HUES64 (cell line): Measurements from ENCODE around the gene PCNP.
"Not testable (repeated sequence)": the region's sequence is repeated elsewhere in the genome, so short reads cannot be mapped to it uniquely, and the experiment has no call there.

ENCODE experiments used
- H3K27ac ChIP-seq: 2 replicates; pipeline ENCODE4 v1.7.0; 2013; ENCODE audit warnings: low read depth, low read length, inconsistent platforms
- H3K27me3 ChIP-seq: 2 replicates; pipeline ENCODE4 v1.6.1; 2013; ENCODE audit warnings: mild to moderate bottlenecking, low read length; ENCODE audit not compliant: insufficient read depth
- H3K36me3 ChIP-seq: 2 replicates; pipeline ENCODE4 v1.6.1; 2013; ENCODE audit warnings: mild to moderate bottlenecking, low read length; ENCODE audit not compliant: insufficient read depth
- H3K4me1 ChIP-seq: 2 replicates; pipeline ENCODE4 v1.6.1; 2013; ENCODE audit warnings: mild to moderate bottlenecking, low read length, moderate library complexity; ENCODE audit not compliant: insufficient read depth
- H3K4me3 ChIP-seq: 2 replicates; pipeline ENCODE4 v1.5.1; 2013; ENCODE audit warnings: mild to moderate bottlenecking, low read length, moderate library complexity
- H3K9ac ChIP-seq: 2 replicates; pipeline ENCODE4 v1.6.1; 2013; ENCODE audit warnings: mild to moderate bottlenecking, low read depth, low read length
- H3K9me3 ChIP-seq: 2 replicates; pipeline ENCODE4 v1.6.1; 2013; ENCODE audit warnings: low read depth, low read length; ENCODE audit not compliant: insufficient read depth
- WGBS: fragments of 150-250, 120-280 bp; methylation state at CpG from one replicate; pipeline ENCODE4 v1.1.7; 2013; ENCODE audit warnings: missing lambda C conversion rate; 5-methylcytosine and 5-hydroxymethylcytosine counted together

The PCNP gene

DNA sequence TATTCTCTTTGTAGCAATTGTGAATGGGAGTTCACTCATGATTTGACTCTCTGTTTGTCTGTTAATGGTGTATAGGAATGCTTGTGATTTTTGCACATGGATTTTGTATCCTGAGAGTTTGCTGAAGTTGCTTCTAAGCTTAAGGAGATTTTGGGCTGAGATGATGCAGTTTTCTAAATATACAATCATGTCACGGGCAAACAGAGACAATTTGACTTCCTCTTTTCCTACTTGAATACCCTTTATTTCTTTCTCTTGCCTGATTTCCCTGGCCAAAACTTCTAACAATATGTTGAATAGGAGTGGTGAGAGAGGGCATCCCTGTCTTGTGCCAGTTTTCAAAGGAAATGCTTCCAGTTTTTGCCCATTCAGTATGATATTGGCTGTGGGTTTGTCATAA lies 37.0 kb upstream of the PCNP start:
- H3K4me3 ChIP-seq, H3K9me3 ChIP-seq, H3K9ac ChIP-seq, H3K27me3 ChIP-seq, H3K36me3 ChIP-seq, H3K4me1 ChIP-seq, H3K27ac ChIP-seq: not testable (repeated sequence)
- no CpG with 5 or more reads among the region's 1 CpG for WGBS

DNA sequence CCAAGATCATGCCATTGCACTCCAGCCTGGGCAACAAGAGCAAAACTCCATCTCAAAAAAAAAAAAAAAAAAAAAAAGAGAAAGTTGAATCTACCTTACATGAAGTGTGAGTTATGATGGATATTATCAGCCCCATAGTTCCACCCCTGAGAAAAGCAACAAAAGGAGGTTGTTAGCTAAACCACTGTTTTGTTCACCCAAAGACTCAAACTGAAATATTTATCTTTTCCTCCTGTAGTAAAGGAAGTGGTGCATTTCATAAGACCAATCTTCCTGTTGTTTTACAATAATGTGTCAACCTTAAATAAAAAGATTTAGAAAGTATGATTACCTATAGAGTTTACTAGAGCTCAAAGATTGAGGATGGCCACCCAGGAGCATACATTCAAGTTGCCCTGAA lies 31.0 kb upstream of the PCNP start:
- 0 out of 2 replicates have a peak, but pooled peaks cover 5% of the 10 kb centered on the region for H3K9me3 ChIP-seq
- no peaks in the 10 kb centered on the region for H3K36me3 ChIP-seq
- no peak overlapping the region for H3K4me3 ChIP-seq
- H3K9ac ChIP-seq: no peak overlapping the region
- H3K27me3 ChIP-seq: no peaks in the 10 kb centered on the region
- no peak overlapping the region for H3K27ac ChIP-seq
- H3K4me1 ChIP-seq: no peaks in the 10 kb centered on the region

DNA sequence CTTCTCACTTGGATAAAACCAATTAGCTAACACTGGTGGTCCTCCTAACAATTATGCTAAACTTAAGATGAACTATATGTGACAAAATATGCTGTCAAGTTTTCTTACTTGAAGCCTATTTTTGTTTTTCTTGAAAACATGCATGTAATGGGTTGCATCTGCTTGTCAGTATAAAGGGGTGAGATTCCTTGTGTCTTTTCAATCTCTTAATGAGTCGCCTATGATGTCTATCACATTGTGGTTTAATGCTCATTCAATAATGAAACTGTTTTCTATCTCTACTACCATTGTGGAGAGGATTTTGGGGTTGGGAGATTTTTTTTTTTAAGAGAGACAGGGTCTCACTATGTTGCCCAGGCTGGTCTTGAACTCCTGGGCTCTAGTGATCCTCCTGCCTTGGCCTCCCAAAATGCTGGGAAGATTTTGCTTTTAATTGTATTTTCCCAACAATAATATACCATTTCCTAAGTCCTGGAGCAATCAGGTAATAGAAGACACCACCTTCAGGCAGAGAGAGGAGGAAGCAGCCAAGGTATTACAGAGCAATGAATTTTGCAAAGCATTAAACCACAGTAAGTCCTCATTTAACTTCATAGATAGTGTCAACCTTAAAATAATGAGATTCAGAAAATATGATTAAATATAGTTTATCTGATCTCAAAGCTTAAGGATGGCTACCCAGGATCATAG lies 29.7 kb upstream of the PCNP start:
- Histone ChIP-seq H3K27ac (no peak overlapping the region), H3K36me3 (no peaks in the 10 kb centered on the region), H3K9me3 (0 out of 2 replicates have a peak, but pooled peaks cover 5% of the 10 kb centered on the region), H3K9ac (no peak overlapping the region), H3K4me3 (no peak overlapping the region), H3K4me1 (no peaks in the 10 kb centered on the region; the same call in 1 of the 2 replicates), H3K27me3 (no peaks in the 10 kb centered on the region)
- 100% methylated on average over 1 of the region's 1 CpG for WGBS

DNA sequence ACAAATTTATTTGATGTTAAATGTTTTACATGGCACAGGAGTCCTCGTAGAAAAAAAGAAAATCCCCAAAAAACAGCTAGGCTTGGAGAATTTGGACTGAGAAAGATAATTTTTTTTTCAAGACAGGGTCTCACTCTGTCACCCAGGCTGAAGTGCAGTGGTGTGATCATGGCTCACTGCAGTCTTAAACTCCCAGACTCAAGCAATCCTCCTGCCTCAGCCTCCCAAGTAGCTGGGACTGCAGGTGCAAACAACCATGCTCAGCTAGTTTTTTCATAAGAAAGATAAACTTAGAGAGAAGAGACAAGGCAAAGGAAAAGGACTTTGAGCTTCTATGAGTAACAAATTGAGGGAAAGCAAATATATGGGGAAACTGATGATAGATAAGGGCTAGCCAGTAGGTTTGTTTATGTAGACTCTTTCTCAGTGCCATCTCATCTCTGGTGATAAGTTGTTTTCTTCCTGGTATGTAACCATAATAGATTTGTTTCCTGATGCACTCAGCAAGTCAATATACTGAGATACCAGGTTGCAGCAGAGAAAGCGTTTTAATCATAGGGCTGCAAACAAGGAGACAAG lies 25.4 kb upstream of the PCNP start:
- Histone ChIP-seq H3K4me1 (no peaks in the 10 kb centered on the region; the same call in 1 of the 2 replicates), H3K9me3 (peaks cover 8% of the 10 kb centered on the region; the same call in 1 of the 2 replicates), H3K9ac (no peak overlapping the region), H3K36me3 (no peaks in the 10 kb centered on the region), H3K27ac (no peak overlapping the region), H3K27me3 (no peaks in the 10 kb centered on the region), H3K4me3 (no peak overlapping the region)
- 100% methylated on average over 1 of the region's 2 CpGs for WGBS

DNA sequence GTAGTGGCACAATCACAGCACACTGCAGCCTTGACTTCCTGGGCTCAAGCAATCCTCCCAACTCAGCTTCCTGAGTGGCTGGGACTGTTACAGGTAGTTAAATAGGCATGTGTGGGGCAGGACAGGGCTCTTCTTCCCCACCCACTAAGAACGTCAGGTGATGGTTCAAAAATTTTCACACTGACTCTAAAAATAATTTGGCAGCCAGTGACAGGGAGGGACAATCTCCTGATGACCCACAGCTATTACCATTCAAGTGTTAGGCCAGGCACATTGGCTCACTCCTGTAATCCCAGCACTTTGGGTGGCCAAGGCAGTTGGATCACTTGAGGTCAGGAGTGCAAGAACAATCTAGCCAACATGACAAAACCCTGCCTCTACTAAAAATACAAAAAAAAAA lies 24.5 kb upstream of the PCNP start:
- no peaks in the 10 kb centered on the region for H3K36me3 ChIP-seq
- no peak overlapping the region for H3K9ac ChIP-seq
- peaks cover 8% of the 10 kb centered on the region; the same call in 1 of the 2 replicates for H3K9me3 ChIP-seq
- H3K4me1 ChIP-seq: no peaks in the 10 kb centered on the region; the same call in 1 of the 2 replicates
- no peaks in the 10 kb centered on the region for H3K27me3 ChIP-seq
- WGBS: 71% methylated on average over 1 of the region's 1 CpG
- H3K27ac ChIP-seq: no peak overlapping the region
- no peak overlapping the region for H3K4me3 ChIP-seq

DNA sequence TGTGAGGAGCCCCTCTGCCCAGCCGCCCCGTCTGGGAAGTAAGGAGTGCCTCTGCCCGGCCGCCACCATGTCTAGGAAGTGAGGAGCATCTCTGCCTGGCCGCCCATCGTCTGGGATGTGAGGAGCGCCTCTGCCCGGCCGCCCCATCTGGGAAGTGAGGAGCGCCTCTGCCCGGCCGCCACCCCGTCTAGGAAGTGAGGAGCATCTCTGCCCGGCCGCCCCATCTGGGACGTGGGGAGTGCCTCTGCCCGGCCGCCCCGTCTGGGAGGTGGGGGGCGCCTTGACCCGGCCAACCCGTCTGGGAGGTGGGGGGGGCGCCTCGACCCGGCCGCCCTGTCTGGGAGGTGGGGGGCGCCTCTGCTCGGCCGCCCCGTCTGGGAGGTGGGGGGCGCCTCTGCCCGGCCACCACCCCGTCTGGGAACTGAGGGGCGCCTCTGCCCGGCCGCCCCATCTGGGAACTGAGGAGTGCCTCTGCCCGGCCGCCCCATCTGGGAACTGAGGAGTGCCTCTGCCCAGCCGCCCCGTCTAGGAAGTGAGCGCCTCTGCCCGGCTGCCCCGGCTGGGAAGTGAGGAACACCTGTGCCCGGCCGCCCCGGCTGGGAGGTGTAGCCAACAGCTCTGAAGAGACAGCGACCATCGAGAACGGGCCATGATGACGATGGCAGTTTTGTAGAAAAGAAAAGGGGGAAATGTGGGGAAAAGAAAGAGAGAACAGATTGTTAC lies 22.5 kb upstream of the PCNP start:
- not testable (repeated sequence) for H3K27me3 ChIP-seq, H3K9ac ChIP-seq, H3K36me3 ChIP-seq, H3K4me3 ChIP-seq, H3K27ac ChIP-seq, H3K4me1 ChIP-seq
- peaks cover 12% of the 10 kb centered on the region; the same call in 1 of the 2 replicates for H3K9me3 ChIP-seq
- 97% methylated on average over 50 of the region's 50 CpGs for WGBS

DNA sequence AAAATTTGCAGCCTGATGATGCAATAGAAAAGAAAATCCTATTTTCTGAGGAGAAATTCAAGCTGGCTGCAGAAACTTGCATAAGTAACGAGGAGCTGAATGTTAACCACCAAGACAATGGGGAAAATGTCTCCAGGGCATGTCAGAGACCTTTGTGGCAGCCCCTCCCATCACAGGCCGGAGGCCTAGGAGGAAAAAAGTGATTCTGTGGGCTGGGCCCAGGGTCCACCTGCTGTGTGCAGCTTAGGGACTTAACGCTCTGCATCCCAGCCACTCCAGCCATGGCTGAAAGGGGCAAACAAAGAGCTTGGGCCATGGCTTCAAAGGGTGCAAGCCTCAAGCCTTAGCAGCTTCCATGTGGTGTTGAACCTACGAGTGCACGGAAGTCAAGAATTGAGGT lies 20.6 kb upstream of the PCNP start:
- H3K36me3 ChIP-seq, H3K27ac ChIP-seq, H3K27me3 ChIP-seq, H3K4me1 ChIP-seq, H3K9ac ChIP-seq, H3K4me3 ChIP-seq: not testable (repeated sequence)
- 72% methylated on average over 5 of the region's 5 CpGs for WGBS
- H3K9me3 ChIP-seq: peaks cover 12% of the 10 kb centered on the region; the same call in 1 of the 2 replicates

DNA sequence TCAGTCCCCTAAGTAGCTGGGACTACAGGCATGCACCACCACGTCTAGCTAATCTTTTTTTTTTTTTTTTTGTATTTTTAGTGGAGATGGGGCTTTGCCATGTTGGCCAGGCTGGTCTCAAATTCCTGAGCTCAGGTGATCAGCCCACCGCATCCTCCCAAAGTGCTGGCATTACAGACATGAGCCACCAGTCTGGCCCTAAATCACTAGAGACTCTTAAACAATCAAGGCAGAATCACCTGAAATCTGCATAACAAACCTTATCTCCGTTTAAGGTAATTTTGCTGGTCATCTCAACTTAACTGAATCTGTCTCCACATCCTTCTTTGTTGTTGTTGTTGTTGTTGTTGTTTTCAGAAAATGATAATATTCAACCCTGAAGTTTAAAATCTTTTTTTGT lies 17.9 kb upstream of the PCNP start:
- 46% methylated on average over 2 of the region's 3 CpGs for WGBS
- H3K27me3 ChIP-seq: peaks cover 16% of the 10 kb centered on the region; the same call in 1 of the 2 replicates
- no peak overlapping the region for H3K4me3 ChIP-seq
- H3K4me1 ChIP-seq: peaks cover 8% of the 10 kb centered on the region
- no peaks in the 10 kb centered on the region for H3K36me3 ChIP-seq
- 0 out of 2 replicates have a peak, but pooled peaks cover 5% of the 10 kb centered on the region for H3K9me3 ChIP-seq
- no peak overlapping the region for H3K27ac ChIP-seq
- H3K9ac ChIP-seq: no peak overlapping the region

DNA sequence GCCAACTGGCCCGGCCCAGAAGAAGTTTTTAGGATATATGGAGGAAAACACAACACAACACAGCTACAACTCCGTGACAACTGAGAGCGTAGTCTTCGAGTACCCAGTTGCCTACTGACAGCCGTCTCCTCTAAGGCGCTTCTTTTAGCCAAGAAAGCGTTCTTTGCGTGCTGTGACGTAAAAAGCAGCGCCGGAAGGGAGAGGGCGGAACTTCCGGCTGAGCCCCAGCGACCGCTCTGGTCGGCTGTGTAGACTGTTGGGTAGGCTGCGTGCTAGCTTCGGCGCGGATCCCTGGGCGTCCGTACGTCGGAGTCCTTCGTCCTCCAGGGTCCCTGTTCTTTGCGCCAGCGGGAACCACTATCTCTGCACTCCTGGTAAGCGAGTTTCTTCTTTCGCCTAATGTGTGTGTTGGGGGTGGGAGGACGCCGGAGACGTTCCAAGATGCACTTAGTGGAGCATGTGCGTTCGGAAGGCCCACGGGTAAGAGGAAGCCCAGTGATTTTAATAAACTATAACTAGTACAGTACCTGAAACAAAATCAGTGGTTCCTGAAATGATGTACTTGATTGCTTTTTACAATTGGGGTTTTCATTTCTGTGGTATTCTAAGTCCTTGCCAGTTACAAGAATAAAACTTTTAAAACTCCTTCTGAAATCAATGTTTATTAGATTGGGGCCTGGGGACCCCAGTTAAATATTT lies 12.2 kb upstream of the PCNP start, which contains the start of gene TRMT10C:
TSS of gene TRMT10C (plus strand) at position 239 of the 699 bp plus-strand sequence. CDS start 2,914 bp downstream, outside the sequence.
- Histone ChIP-seq H3K4me1 (0 out of 2 replicates have a peak, but pooled peaks cover 1% of the 10 kb centered on the region), H3K27ac (peak within 1 kb of the TSS; percentile 92), H3K27me3 (peaks cover 16% of the 10 kb centered on the region; the same call in 1 of the 2 replicates), H3K4me3 (peak within 1 kb of the TSS; percentile 98), H3K9me3 (no peaks in the 10 kb centered on the region), H3K36me3 (peaks cover 31% of the 10 kb centered on the region), H3K9ac (peak within 1 kb of the TSS; percentile 97)
- WGBS: 1% methylated on average over 28 of the region's 35 CpGs

DNA sequence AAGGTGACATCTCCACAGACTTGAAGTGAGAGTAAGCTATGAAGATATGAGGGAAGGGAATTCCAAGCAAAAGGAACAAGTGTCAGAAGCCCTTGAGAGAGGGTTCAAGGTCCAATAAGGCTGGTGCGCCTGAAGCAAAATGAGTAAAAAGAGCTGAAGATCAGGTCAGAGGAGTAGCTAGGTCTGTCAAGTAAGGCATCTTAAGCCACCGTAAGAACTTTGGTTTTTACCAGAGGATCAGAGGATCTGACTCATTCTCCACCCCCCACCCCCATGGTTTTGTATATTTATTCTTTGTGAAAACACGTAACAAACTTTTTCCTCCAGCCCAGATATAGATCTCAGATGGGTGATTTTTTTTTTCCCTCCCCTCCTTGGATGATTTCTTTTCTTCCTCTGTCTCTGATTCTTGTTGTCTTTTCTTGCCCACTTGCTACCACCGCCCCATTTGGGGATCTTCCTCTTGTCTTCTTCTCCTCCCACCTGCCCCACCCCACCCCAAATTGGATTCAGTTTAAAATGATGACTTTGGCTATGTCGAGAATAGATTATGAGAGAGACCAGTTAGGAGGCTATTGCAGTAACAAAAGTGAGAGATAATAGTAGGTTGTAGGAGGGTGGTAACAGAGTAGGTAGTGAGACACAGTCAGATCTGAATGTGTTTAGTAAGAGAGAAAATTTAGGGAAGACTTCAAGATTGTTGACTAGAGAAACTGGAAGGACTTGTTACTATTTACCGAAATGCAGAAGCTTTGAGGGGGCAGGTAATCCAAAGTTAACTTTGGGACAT lies 6.3 kb upstream of the PCNP start:
- no peak overlapping the region for H3K4me3 ChIP-seq
- no peaks in the 10 kb centered on the region for H3K9me3 ChIP-seq
- H3K9ac ChIP-seq: no peak overlapping the region
- H3K4me1 ChIP-seq: no peaks in the 10 kb centered on the region
- H3K27me3 ChIP-seq: no peaks in the 10 kb centered on the region
- WGBS: 91% methylated on average over 5 of the region's 6 CpGs
- H3K36me3 ChIP-seq: peaks cover 34% of the 10 kb centered on the region
- no peak overlapping the region for H3K27ac ChIP-seq
